ENCODE data around the gene SUSD3.

DNA sequence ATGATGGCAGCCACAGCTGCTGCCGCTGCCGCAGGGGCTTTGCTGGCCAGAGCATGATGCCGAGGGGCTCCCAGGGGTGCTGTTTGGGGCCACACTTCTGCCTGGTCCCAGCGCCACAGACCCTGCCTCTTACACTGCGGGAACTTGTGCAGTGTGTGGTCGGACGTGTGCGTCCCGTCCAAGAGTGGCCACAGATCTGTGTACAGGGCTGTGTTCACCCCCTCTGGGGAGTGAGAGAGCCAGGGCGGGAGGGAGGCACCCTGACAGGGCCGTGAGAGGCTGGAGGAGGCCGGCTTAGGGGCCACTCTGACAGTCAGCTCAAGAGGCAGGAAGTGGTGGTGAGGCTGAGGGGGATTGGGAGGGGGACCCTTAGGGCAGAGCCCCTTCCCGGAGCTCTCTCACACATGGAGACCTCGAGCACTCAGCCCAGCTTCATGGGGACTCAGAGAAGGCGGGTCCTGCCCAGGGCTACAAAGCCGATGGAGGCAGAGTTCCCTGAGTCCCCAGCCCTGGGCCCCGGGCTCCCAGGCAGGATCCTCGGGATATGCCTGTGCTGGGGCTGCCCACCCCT lies 24.4 kb downstream of the SUSD3 start:
- TF ChIP-seq, protein P1, sequence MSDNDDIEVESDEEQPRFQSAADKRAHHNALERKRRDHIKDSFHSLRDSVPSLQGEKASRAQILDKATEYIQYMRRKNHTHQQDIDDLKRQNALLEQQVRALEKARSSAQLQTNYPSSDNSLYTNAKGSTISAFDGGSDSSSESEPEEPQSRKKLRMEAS (IDR thresholded peaks at IDR 0.05), result no peak
- TF ChIP-seq, protein P2, sequence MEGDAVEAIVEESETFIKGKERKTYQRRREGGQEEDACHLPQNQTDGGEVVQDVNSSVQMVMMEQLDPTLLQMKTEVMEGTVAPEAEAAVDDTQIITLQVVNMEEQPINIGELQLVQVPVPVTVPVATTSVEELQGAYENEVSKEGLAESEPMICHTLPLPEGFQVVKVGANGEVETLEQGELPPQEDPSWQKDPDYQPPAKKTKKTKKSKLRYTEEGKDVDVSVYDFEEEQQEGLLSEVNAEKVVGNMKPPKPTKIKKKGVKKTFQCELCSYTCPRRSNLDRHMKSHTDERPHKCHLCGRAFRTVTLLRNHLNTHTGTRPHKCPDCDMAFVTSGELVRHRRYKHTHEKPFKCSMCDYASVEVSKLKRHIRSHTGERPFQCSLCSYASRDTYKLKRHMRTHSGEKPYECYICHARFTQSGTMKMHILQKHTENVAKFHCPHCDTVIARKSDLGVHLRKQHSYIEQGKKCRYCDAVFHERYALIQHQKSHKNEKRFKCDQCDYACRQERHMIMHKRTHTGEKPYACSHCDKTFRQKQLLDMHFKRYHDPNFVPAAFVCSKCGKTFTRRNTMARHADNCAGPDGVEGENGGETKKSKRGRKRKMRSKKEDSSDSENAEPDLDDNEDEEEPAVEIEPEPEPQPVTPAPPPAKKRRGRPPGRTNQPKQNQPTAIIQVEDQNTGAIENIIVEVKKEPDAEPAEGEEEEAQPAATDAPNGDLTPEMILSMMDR (IDR thresholded peaks at IDR 0.05; ENCODE audit: control extremely low read depth in 1 of 3, insufficient read depth in 1 of 3, low read depth in 1 of 3, low read length in 3 of 3), result no peak
- TF ChIP-seq MAFK (IDR thresholded peaks at IDR 0.05; ENCODE audit: low read depth, low read length), result no peak
- TF ChIP-seq EZH2 (IDR thresholded peaks at IDR 0.05; ENCODE audit: low read depth, low read length, severe bottlenecking), result no peak
- no peak for TF ChIP-seq EP300 (IDR thresholded peaks at IDR 0.05; ENCODE audit: borderline replicate concordance in 1 of 2, low read depth in 2 of 2, low read length in 2 of 2)
- TF ChIP-seq KDM5A (IDR thresholded peaks at IDR 0.05; ENCODE audit: low read length), result no peak
- TF ChIP-seq SP2 (IDR thresholded peaks at IDR 0.05; ENCODE audit: low read length), result no peak
- TF ChIP-seq TBP (IDR thresholded peaks at IDR 0.05; ENCODE audit: low read depth, low read length), result no peak
- no peak for TF ChIP-seq YY1 (IDR thresholded peaks at IDR 0.05; ENCODE audit: low read depth, low read length)

Data from H1 (cell line).